SK-N-SH (cell line): ENCODE measurements around the gene KRT32. TPM values are rescaled to one million over a fixed set of nuclear protein-coding genes. Genes with fewer than 3 reads are reported as not detected.

Experiments
- CTCF ChIA-PET: fragments of 300-600, 350-600 bp; formaldehyde crosslinking; extraction: SDS; loops from one replicate; lab custom pipeline; 2021; lab: Yijun Ruan, JAX
- POLR2A ChIA-PET: fragments of 350-600 bp; sonication (Branson Sonifier 250); formaldehyde crosslinking; extraction: SDS; loops from one replicate; lab custom pipeline; 2020; ENCODE audit warnings: antibody characterized with exemption, inconsistent platforms; lab: Yijun Ruan, JAX
- DNase-seq: peaks from one replicate; pipeline ENCODE4 v3.0.0; 2012
- H2AFZ ChIP-seq: fragments of 200-600 bp; sonication (generic); 2 replicates; pipeline ENCODE4 v1.8.1; 2016; ENCODE audit warnings: antibody characterized with exemption, mild to moderate bottlenecking, low read depth
- H3F3A ChIP-seq: fragments of 200-600 bp; sonication (generic); replicated peaks from 2 replicates; pipeline ENCODE3; 2016; ENCODE audit warnings: antibody characterized with exemption, mild to moderate bottlenecking; ENCODE audit not compliant: insufficient read depth
- H3K27ac ChIP-seq, 2 experiments: fragments of 200-500 bp in 1 of 2; fragments of 200-600 bp in 1 of 2; sonication (Bioruptor generic) in 1 of 2; sonication (generic), shearing (Covaris generic) in 1 of 2; 2 replicates each; pipeline versions ENCODE4 v1.5.1 to v1.6.1; 2014 to 2016; ENCODE audit warnings: low read depth in 2 of 2, inconsistent platforms in 1 of 2, low read length in 1 of 2, mild to moderate bottlenecking in 1 of 2, mixed read lengths in 1 of 2
- H3K27me3 ChIP-seq: fragments of 200-600 bp; sonication (generic), shearing (Covaris generic); 2 replicates; pipeline ENCODE4 v1.6.1; 2016; ENCODE audit warnings: mixed run types; ENCODE audit not compliant: insufficient read depth
- H3K36me3 ChIP-seq, 2 experiments: fragments of 200-500 bp in 1 of 2; fragments of 200-600 bp in 1 of 2; sonication (Bioruptor generic) in 1 of 2; sonication (generic) in 1 of 2; replicated peaks in 1 of 2; 2 replicates each; pipeline versions ENCODE3 to v1.5.1; 2014 to 2016; ENCODE audit warnings: low read length in 1 of 2, mild to moderate bottlenecking in 1 of 2; ENCODE audit not compliant: insufficient read depth in 2 of 2, control insufficient read depth in 1 of 2
- H3K4me1 ChIP-seq, 2 experiments: fragments of 200-500 bp in 1 of 2; fragments of 200-600 bp in 1 of 2; sonication (Bioruptor generic) in 1 of 2; sonication (generic), shearing (Covaris generic) in 1 of 2; 2 replicates each; pipeline versions ENCODE4 v1.5.1 to v1.6.1; 2014 to 2016; ENCODE audit warnings: low read depth in 1 of 2, low read length in 1 of 2, mixed run types in 1 of 2; ENCODE audit not compliant: insufficient read depth in 2 of 2, control insufficient read depth in 1 of 2
- H3K4me2 ChIP-seq: fragments of 200-600 bp; sonication (generic), shearing (Covaris generic); 2 replicates; pipeline ENCODE4 v1.6.1; 2017; ENCODE audit warnings: mixed run types
- H3K4me3 ChIP-seq, 2 experiments: fragments of 200-500 bp in 1 of 2; fragments of 200-600 bp in 1 of 2; sonication (Bioruptor generic) in 1 of 2; sonication (generic), shearing (Covaris generic) in 1 of 2; 2 replicates each; pipeline versions ENCODE4 v1.5.1 to v1.8.1; 2014 to 2016; ENCODE audit warnings: low read depth in 2 of 2, inconsistent platforms in 1 of 2, low read length in 1 of 2, mild to moderate bottlenecking in 1 of 2, mixed read lengths in 1 of 2, moderate library complexity in 1 of 2
- H3K79me2 ChIP-seq: fragments of 200-600 bp; sonication (generic); 2 replicates; pipeline ENCODE4 v1.8.1; 2017; ENCODE audit warnings: mild to moderate bottlenecking; ENCODE audit not compliant: insufficient read depth
- H3K9ac ChIP-seq: fragments of 200-600 bp; sonication (generic); 2 replicates; pipeline ENCODE4 v1.6.1; 2017; ENCODE audit warnings: mixed run types
- H3K9me2 ChIP-seq: fragments of 200-600 bp; sonication (generic); 2 replicates; pipeline ENCODE4 v1.6.1; 2017; ENCODE audit warnings: mixed run types
- H3K9me3 ChIP-seq: fragments of 200-600 bp; sonication (generic); 2 replicates; pipeline ENCODE4 v1.6.1; 2017; ENCODE audit warnings: mixed run types, mild to moderate bottlenecking, moderate library complexity
- H4K20me1 ChIP-seq: fragments of 200-600 bp; sonication (generic); 2 replicates; pipeline ENCODE4 v1.6.1; 2017; ENCODE audit warnings: mild to moderate bottlenecking, mixed run types; ENCODE audit not compliant: insufficient read depth
- EP300 ChIP-seq, 2 experiments: IDR thresholded peaks; 2 replicates each; pipeline versions ENCODE4 v1.4.0 to v1.6.1; 2012; ENCODE audit warnings: borderline replicate concordance in 1 of 2, low read depth in 1 of 2, low read length in 1 of 2
- EZH2phosphoT487 ChIP-seq: fragments of 200-600 bp; sonication (generic); IDR thresholded peaks from 2 replicates; pipeline ENCODE4 v1.6.1; 2017; ENCODE audit warnings: low read depth, mixed run types, mild to moderate bottlenecking, antibody characterized with exemption, moderate library complexity, borderline replicate concordance
- FOSL2 ChIP-seq: IDR thresholded peaks from 2 replicates; pipeline ENCODE4 v1.4.0; 2012; ENCODE audit warnings: low read depth, mild to moderate bottlenecking, moderate library complexity, borderline replicate concordance
- FOXM1 ChIP-seq: IDR thresholded peaks from 2 replicates; pipeline ENCODE4 v1.4.0; 2012; ENCODE audit warnings: low read depth, mild to moderate bottlenecking
- GATA2 ChIP-seq: sonication (generic); formaldehyde crosslinking; IDR thresholded peaks from 2 replicates; pipeline ENCODE4 v1.5.0; 2020; ENCODE audit warnings: mild to moderate bottlenecking, missing genetic modification reagents
- NRF1 ChIP-seq: IDR thresholded peaks from 2 replicates; pipeline ENCODE4 v1.6.1; 2012; ENCODE audit warnings: low read depth, mild to moderate bottlenecking, low read length
- PBX3 ChIP-seq: IDR thresholded peaks from 2 replicates; pipeline ENCODE4; 2012
- POLR2AphosphoS5 ChIP-seq: IDR thresholded peaks from 2 replicates; pipeline ENCODE4 v1.6.1; 2012; ENCODE audit warnings: low read depth, low read length
- REST ChIP-seq: IDR thresholded peaks from 2 replicates; pipeline ENCODE4 v1.6.1; 2012; ENCODE audit warnings: mild to moderate bottlenecking, low read depth, low read length, moderate library complexity
- RXRA ChIP-seq: IDR thresholded peaks from 2 replicates; pipeline ENCODE4 v1.4.0; 2012; ENCODE audit warnings: low read depth, mild to moderate bottlenecking, borderline replicate concordance
- YY1 ChIP-seq: IDR thresholded peaks from 2 replicates; pipeline ENCODE4 v1.4.0; 2012; ENCODE audit warnings: low read depth, mild to moderate bottlenecking
- ZBTB33 ChIP-seq: IDR thresholded peaks from 2 replicates; pipeline ENCODE4 v1.4.0; 2012; ENCODE audit warnings: low read depth, borderline replicate concordance
- WGBS: methylation state at CpG from one replicate; pipeline ENCODE4 v1.1.6; 2017; ENCODE audit warnings: low lambda C conversion rate; 5-methylcytosine and 5-hydroxymethylcytosine counted together
- polyA plus RNA-seq, 3 experiments: library from polyadenylated mRNA; depleted of rRNA; stranded (reverse); fragments of >200 nt; gene quantifications; 2 replicates each; pipeline ENCODE4 v1.2.3, GENCODE V29; 2012
- TF ChIP-seq, protein P1 (sequence below): IDR thresholded peaks from 2 replicates; pipeline ENCODE4 v1.4.0; 2012; ENCODE audit warnings: low read depth, borderline replicate concordance
- TF ChIP-seq, protein P2 (sequence below): IDR thresholded peaks from 2 replicates; pipeline ENCODE4 v1.4.0; 2012; ENCODE audit warnings: low read depth
- TF ChIP-seq, protein P3 (sequence below): fragments of 200-600 bp; sonication (generic); IDR thresholded peaks from 2 replicates; pipeline ENCODE4 v1.6.1; 2017; ENCODE audit warnings: antibody characterized with exemption, mild to moderate bottlenecking, moderate library complexity

KRT32 gene
- polyA plus RNA-seq, 1 of the 3 experiments (the other 2 are of a cell fraction), result not detected

DNA sequence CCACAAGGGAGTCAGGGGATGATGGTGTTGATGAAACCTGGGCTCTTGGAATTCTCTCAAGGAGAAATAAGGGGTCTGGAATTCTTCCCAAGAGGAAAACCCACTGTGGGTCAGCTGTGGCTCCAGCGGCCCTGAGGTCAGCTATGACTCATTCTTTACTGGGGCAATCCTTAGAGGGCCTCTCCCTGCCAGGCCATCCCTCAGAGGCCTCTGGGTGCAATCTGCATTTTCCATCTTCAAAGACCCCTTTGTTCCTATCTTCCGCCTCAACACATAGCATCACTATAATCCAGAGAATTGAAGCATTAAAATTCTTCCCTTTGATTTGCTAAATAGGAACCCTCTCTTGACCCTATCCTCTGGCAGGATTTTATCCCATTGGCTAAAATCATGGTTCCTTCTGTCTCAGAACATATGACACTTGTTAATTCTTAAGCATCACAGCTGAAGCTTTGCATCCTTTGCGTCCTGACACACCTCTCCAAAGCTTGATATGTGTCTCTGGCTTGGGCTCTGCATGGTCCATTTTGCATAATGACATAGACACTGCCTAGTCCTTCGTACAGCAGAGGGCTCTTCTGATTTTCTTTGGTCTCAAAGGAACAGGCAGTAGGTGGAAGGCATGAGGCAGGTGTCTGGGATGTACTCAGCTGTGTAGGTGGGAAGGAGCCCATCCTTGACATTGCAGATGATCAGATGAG lies 38.4 kb downstream of the KRT32 start:
- H3K9me2 ChIP-seq, result no peaks in the 10 kb centered on the region
- H3F3A ChIP-seq, result no peaks in the 10 kb centered on the region
- no peaks in the 10 kb centered on the region for H3K79me2 ChIP-seq
- no peaks in the 10 kb centered on the region for H3K27me3 ChIP-seq
- H4K20me1 ChIP-seq, result no peaks in the 10 kb centered on the region
- ChIA-PET CTCF (no interaction called here), POLR2A (no interaction called here)
- 56% methylated on average over 4 of the region's 4 CpGs for WGBS
- no peak overlapping the region for H3K4me3 ChIP-seq
- no peak overlapping the region for H3K27ac ChIP-seq
- TF ChIP-seq FOSL2 (0 out of 2 replicates have a peak, but pooled peaks have one; percentile 8), FOXM1 (no peak)
- H3K9me3 ChIP-seq, result no peaks in the 10 kb centered on the region
- H3K36me3 ChIP-seq, result no peaks in the 10 kb centered on the region
- no peak overlapping the region for H3K4me2 ChIP-seq
- H3K9ac ChIP-seq, result no peak overlapping the region
- no peaks in the 10 kb centered on the region for H3K4me1 ChIP-seq
- no peak overlapping the region for H2AFZ ChIP-seq
- DNase-seq, result no peak

DNA sequence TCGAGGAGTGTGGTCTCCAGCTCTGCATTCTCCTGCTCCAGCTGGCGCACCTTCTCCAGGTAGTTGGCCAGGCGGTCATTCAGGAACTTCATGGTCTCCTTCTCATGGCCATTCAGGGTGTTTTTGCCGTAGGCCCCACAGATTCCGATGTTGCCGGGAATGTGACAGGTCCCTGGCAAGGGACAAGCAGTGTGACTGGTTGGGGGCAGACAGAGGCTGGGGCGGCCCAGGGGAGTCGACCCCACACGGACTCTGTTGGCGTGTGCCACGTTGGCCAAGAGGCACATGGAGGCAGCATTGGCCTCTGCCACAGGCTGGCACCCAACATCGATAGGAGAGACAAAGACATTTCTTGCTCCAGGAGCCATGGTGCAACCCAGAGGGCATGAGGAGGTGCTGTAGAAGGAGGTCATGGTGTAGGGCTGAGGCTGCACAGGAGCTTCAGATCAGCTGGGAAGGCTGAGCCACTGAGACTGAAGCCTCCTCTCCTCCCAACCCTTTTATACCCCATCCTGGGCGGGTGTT lies 43.0 kb downstream of the KRT32 start, which contains the start of gene KRT37:
KRT37 (minus strand) TSS at position 475 of the 525 bp plus-strand sequence; CDS start at position 413, 62 bp downstream.
- no peaks in the 10 kb centered on the region for H3K27me3 ChIP-seq
- no peak within 1 kb of the TSS for H3K4me2 ChIP-seq
- H3F3A ChIP-seq, result peaks cover 4% of the 10 kb centered on the region
- WGBS, result 32% methylated on average over 8 of the region's 13 CpGs
- H4K20me1 ChIP-seq, result no peaks in the 10 kb centered on the region
- no peak for TF ChIP-seq EZH2phosphoT487
- TF ChIP-seq ZBTB33, result no peak
- TF ChIP-seq REST, result no peak
- no peak for TF ChIP-seq NRF1
- TF ChIP-seq, protein P1, sequence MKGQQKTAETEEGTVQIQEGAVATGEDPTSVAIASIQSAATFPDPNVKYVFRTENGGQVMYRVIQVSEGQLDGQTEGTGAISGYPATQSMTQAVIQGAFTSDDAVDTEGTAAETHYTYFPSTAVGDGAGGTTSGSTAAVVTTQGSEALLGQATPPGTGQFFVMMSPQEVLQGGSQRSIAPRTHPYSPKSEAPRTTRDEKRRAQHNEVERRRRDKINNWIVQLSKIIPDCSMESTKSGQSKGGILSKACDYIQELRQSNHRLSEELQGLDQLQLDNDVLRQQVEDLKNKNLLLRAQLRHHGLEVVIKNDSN, result no peak
- no peak for TF ChIP-seq YY1
- no peak for TF ChIP-seq RXRA
- TF ChIP-seq EP300 (IDR thresholded peaks at IDR 0.05; ENCODE audit: borderline replicate concordance in 1 of 2, low read depth in 1 of 2, low read length in 1 of 2), result no peak
- TF ChIP-seq PBX3, result no peak
- TF ChIP-seq, protein P2, sequence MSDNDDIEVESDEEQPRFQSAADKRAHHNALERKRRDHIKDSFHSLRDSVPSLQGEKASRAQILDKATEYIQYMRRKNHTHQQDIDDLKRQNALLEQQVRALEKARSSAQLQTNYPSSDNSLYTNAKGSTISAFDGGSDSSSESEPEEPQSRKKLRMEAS, result no peak
- TF ChIP-seq POLR2AphosphoS5, result no peak
- TF ChIP-seq GATA2 (CRISPR knock-in tag), result no peak
- TF ChIP-seq FOXM1, result no peak
- TF ChIP-seq, protein P3, sequence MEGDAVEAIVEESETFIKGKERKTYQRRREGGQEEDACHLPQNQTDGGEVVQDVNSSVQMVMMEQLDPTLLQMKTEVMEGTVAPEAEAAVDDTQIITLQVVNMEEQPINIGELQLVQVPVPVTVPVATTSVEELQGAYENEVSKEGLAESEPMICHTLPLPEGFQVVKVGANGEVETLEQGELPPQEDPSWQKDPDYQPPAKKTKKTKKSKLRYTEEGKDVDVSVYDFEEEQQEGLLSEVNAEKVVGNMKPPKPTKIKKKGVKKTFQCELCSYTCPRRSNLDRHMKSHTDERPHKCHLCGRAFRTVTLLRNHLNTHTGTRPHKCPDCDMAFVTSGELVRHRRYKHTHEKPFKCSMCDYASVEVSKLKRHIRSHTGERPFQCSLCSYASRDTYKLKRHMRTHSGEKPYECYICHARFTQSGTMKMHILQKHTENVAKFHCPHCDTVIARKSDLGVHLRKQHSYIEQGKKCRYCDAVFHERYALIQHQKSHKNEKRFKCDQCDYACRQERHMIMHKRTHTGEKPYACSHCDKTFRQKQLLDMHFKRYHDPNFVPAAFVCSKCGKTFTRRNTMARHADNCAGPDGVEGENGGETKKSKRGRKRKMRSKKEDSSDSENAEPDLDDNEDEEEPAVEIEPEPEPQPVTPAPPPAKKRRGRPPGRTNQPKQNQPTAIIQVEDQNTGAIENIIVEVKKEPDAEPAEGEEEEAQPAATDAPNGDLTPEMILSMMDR, result no peak
- ChIA-PET POLR2A (no interaction called here), CTCF (interaction anchor here (0.9 kb wide), 1 partner anchor 124 kb away, joined by 3 read pairs; no protein-coding TSS in a partner anchor)
- peaks cover 0 to 22% of the 10 kb centered on the region in 2 experiments; a peak in 2 of 4 replicates for H3K4me1 ChIP-seq
- H3K9me2 ChIP-seq, result no peaks in the 10 kb centered on the region
- no peak for DNase-seq
- no peaks in the 10 kb centered on the region for H3K36me3 ChIP-seq
- no peak within 1 kb of the TSS for H3K9ac ChIP-seq
- H3K4me3 ChIP-seq, result no peak within 1 kb of the TSS
- H3K79me2 ChIP-seq, result no peaks in the 10 kb centered on the region
- no peaks in the 10 kb centered on the region for H3K9me3 ChIP-seq
- H3K27ac ChIP-seq, result no peak within 1 kb of the TSS
- no peak within 1 kb of the TSS for H2AFZ ChIP-seq
